ENCODE results near the gene WDR37.

Gene WDR37

GRCh38 chr10:1020958-1021357 is 35.2 kb upstream of the WDR37 start:
- WGBS, 2 experiments = 95 to 96% methylated on average over 9 of the region's 9 CpGs
- peaks cover 21% of the 10 kb centered on the region for H3K36me3 ChIP-seq (ENCODE audit: control insufficient read depth, insufficient read depth, low read length)
- no peaks in the 10 kb centered on the region for H3K4me1 ChIP-seq (ENCODE audit: control insufficient read depth, insufficient read depth, low read length)
- H3K9me3 ChIP-seq (ENCODE audit: control insufficient read depth, low read length) = no peaks in the 10 kb centered on the region
- H3K27me3 ChIP-seq (ENCODE audit: control insufficient read depth, insufficient read depth, low read length, poor library complexity, severe bottlenecking) = no peaks in the 10 kb centered on the region
- no peak overlapping the region for H3K27ac ChIP-seq (ENCODE audit: insufficient read depth, low read depth, low read length, poor library complexity, severe bottlenecking)
- H3K4me3 ChIP-seq (ENCODE audit: insufficient read depth, low read depth, low read length) = no peak overlapping the region

- no peaks in the 10 kb centered on the region for H3K27me3 ChIP-seq (ENCODE audit: control insufficient read depth, insufficient read depth, low read length, poor library complexity, severe bottlenecking)
- 89 to 91% methylated on average over 12 of the region's 12 CpGs for WGBS, 2 experiments
Observed at GRCh38 chr10:1022413-1022812, 33.8 kb upstream of the WDR37 start.

GRCh38 chr10:1024103-1024502 is 32.1 kb upstream of the WDR37 start:
- Histone ChIP-seq H3K4me1 (ENCODE audit: control insufficient read depth, insufficient read depth, low read length) (no peaks in the 10 kb centered on the region), H3K4me3 (ENCODE audit: insufficient read depth, low read depth, low read length) (no peak overlapping the region), H3K9me3 (ENCODE audit: control insufficient read depth, low read length) (no peaks in the 10 kb centered on the region), H3K36me3 (ENCODE audit: control insufficient read depth, insufficient read depth, low read length) (no peaks in the 10 kb centered on the region), H3K27ac (ENCODE audit: insufficient read depth, low read depth, low read length, poor library complexity, severe bottlenecking) (no peak overlapping the region), H3K27me3 (ENCODE audit: control insufficient read depth, insufficient read depth, low read length, poor library complexity, severe bottlenecking) (no peaks in the 10 kb centered on the region)
- WGBS, 2 experiments = 93 to 94% methylated on average over 12 of the region's 12 CpGs

More at GRCh38 chr10:1022413-1022812, 33.8 kb upstream of the WDR37 start:
- Histone ChIP-seq H3K36me3 (ENCODE audit: control insufficient read depth, insufficient read depth, low read length) (peaks cover 7% of the 10 kb centered on the region), H3K27ac (ENCODE audit: insufficient read depth, low read depth, low read length, poor library complexity, severe bottlenecking) (no peak overlapping the region), H3K4me3 (ENCODE audit: insufficient read depth, low read depth, low read length) (no peak overlapping the region), H3K9me3 (ENCODE audit: control insufficient read depth, low read length) (no peaks in the 10 kb centered on the region), H3K4me1 (ENCODE audit: control insufficient read depth, insufficient read depth, low read length) (no peaks in the 10 kb centered on the region)

- H3K36me3 ChIP-seq (ENCODE audit: control insufficient read depth, insufficient read depth, low read length) = no peaks in the 10 kb centered on the region
Observed at GRCh38 chr10:1025683-1026082, 30.5 kb upstream of the WDR37 start, which contains the start of gene IDI2. IDI2 (minus strand) TSS chr10:1025859; CDS start chr10:1024723, 1,136 bp downstream.

GRCh38 chr10:1026578-1026977 is 29.6 kb upstream of the WDR37 start:
- H3K9me3 ChIP-seq (ENCODE audit: control insufficient read depth, low read length) = no peaks in the 10 kb centered on the region
- no peaks in the 10 kb centered on the region for H3K27me3 ChIP-seq (ENCODE audit: control insufficient read depth, insufficient read depth, low read length, poor library complexity, severe bottlenecking)
- no peaks in the 10 kb centered on the region for H3K4me1 ChIP-seq (ENCODE audit: control insufficient read depth, insufficient read depth, low read length)
- H3K27ac ChIP-seq (ENCODE audit: insufficient read depth, low read depth, low read length, poor library complexity, severe bottlenecking) = no peak overlapping the region
- no peak overlapping the region for H3K4me3 ChIP-seq (ENCODE audit: insufficient read depth, low read depth, low read length)
- H3K36me3 ChIP-seq (ENCODE audit: control insufficient read depth, insufficient read depth, low read length) = no peaks in the 10 kb centered on the region
- 90 to 91% methylated on average over 5 to 6 of the region's 6 CpGs for WGBS, 2 experiments

More at GRCh38 chr10:1025683-1026082, 30.5 kb upstream of the WDR37 start, which contains the start of gene IDI2:
- WGBS, 2 experiments = 100% methylated on average over 1 of the region's 1 CpG; no CpG with 5 or more reads in 1 of the 2 experiments
- Histone ChIP-seq H3K4me3 (ENCODE audit: insufficient read depth, low read depth, low read length) (no peak within 1 kb of the TSS), H3K4me1 (ENCODE audit: control insufficient read depth, insufficient read depth, low read length) (no peaks in the 10 kb centered on the region), H3K27me3 (ENCODE audit: control insufficient read depth, insufficient read depth, low read length, poor library complexity, severe bottlenecking) (no peaks in the 10 kb centered on the region), H3K9me3 (ENCODE audit: control insufficient read depth, low read length) (no peaks in the 10 kb centered on the region), H3K27ac (ENCODE audit: insufficient read depth, low read depth, low read length, poor library complexity, severe bottlenecking) (no peak within 1 kb of the TSS)

GRCh38 chr10:1029838-1030237 is 26.3 kb upstream of the WDR37 start:
- no peak overlapping the region for H3K27ac ChIP-seq (ENCODE audit: insufficient read depth, low read depth, low read length, poor library complexity, severe bottlenecking)
- 87 to 89% methylated on average over 7 of the region's 7 CpGs for WGBS, 2 experiments

GRCh38 chr10:1033601-1034000 is 22.6 kb upstream of the WDR37 start:
- 92 to 96% methylated on average over 1 of the region's 1 CpG for WGBS, 2 experiments

More at GRCh38 chr10:1029838-1030237, 26.3 kb upstream of the WDR37 start:
- no peaks in the 10 kb centered on the region for H3K27me3 ChIP-seq (ENCODE audit: control insufficient read depth, insufficient read depth, low read length, poor library complexity, severe bottlenecking)
- H3K4me3 ChIP-seq (ENCODE audit: insufficient read depth, low read depth, low read length) = no peak overlapping the region
- H3K4me1 ChIP-seq (ENCODE audit: control insufficient read depth, insufficient read depth, low read length) = no peaks in the 10 kb centered on the region
- H3K36me3 ChIP-seq (ENCODE audit: control insufficient read depth, insufficient read depth, low read length) = no peaks in the 10 kb centered on the region
- no peaks in the 10 kb centered on the region for H3K9me3 ChIP-seq (ENCODE audit: control insufficient read depth, low read length)

GRCh38 chr10:1034758-1035157 is 21.4 kb upstream of the WDR37 start:
- no peak overlapping the region for H3K27ac ChIP-seq (ENCODE audit: insufficient read depth, low read depth, low read length, poor library complexity, severe bottlenecking)
- no peaks in the 10 kb centered on the region for H3K4me1 ChIP-seq (ENCODE audit: control insufficient read depth, insufficient read depth, low read length)
- H3K4me3 ChIP-seq (ENCODE audit: insufficient read depth, low read depth, low read length) = no peak overlapping the region
- no peaks in the 10 kb centered on the region for H3K27me3 ChIP-seq (ENCODE audit: control insufficient read depth, insufficient read depth, low read length, poor library complexity, severe bottlenecking)
- WGBS, 2 experiments = 91 to 93% methylated on average over 3 of the region's 3 CpGs
- H3K9me3 ChIP-seq (ENCODE audit: control insufficient read depth, low read length) = no peaks in the 10 kb centered on the region
- no peaks in the 10 kb centered on the region for H3K36me3 ChIP-seq (ENCODE audit: control insufficient read depth, insufficient read depth, low read length)

More at GRCh38 chr10:1033601-1034000, 22.6 kb upstream of the WDR37 start:
- Histone ChIP-seq H3K36me3 (ENCODE audit: control insufficient read depth, insufficient read depth, low read length) (no peaks in the 10 kb centered on the region), H3K4me1 (ENCODE audit: control insufficient read depth, insufficient read depth, low read length) (no peaks in the 10 kb centered on the region), H3K9me3 (ENCODE audit: control insufficient read depth, low read length) (no peaks in the 10 kb centered on the region), H3K4me3 (ENCODE audit: insufficient read depth, low read depth, low read length) (no peak overlapping the region), H3K27ac (ENCODE audit: insufficient read depth, low read depth, low read length, poor library complexity, severe bottlenecking) (no peak overlapping the region), H3K27me3 (ENCODE audit: control insufficient read depth, insufficient read depth, low read length, poor library complexity, severe bottlenecking) (no peaks in the 10 kb centered on the region)

GRCh38 chr10:1035201-1035600 is 21.0 kb upstream of the WDR37 start:
- 63 to 66% methylated on average over 6 of the region's 6 CpGs for WGBS, 2 experiments
- Histone ChIP-seq H3K36me3 (ENCODE audit: control insufficient read depth, insufficient read depth, low read length) (peaks cover 3% of the 10 kb centered on the region), H3K27me3 (ENCODE audit: control insufficient read depth, insufficient read depth, low read length, poor library complexity, severe bottlenecking) (no peaks in the 10 kb centered on the region), H3K9me3 (ENCODE audit: control insufficient read depth, low read length) (no peaks in the 10 kb centered on the region), H3K4me3 (ENCODE audit: insufficient read depth, low read depth, low read length) (no peak overlapping the region), H3K4me1 (ENCODE audit: control insufficient read depth, insufficient read depth, low read length) (no peaks in the 10 kb centered on the region), H3K27ac (ENCODE audit: insufficient read depth, low read depth, low read length, poor library complexity, severe bottlenecking) (no peak overlapping the region)

GRCh38 chr10:1036341-1036791 is 19.8 kb upstream of the WDR37 start:
- Histone ChIP-seq H3K27me3 (ENCODE audit: control insufficient read depth, insufficient read depth, low read length, poor library complexity, severe bottlenecking) (no peaks in the 10 kb centered on the region), H3K27ac (ENCODE audit: insufficient read depth, low read depth, low read length, poor library complexity, severe bottlenecking) (no peak overlapping the region), H3K9me3 (ENCODE audit: control insufficient read depth, low read length) (no peaks in the 10 kb centered on the region), H3K4me3 (ENCODE audit: insufficient read depth, low read depth, low read length) (no peak overlapping the region), H3K4me1 (ENCODE audit: control insufficient read depth, insufficient read depth, low read length) (no peaks in the 10 kb centered on the region), H3K36me3 (ENCODE audit: control insufficient read depth, insufficient read depth, low read length) (peaks cover 11% of the 10 kb centered on the region)
- 89 to 90% methylated on average over 14 of the region's 14 CpGs for WGBS, 2 experiments

- Histone ChIP-seq H3K4me1 (ENCODE audit: control insufficient read depth, insufficient read depth, low read length) (no peaks in the 10 kb centered on the region), H3K27ac (ENCODE audit: insufficient read depth, low read depth, low read length, poor library complexity, severe bottlenecking) (no peak overlapping the region)
- WGBS, 2 experiments = 93 to 94% methylated on average over 11 of the region's 11 CpGs
Observed at GRCh38 chr10:1037098-1037497, 19.1 kb upstream of the WDR37 start.

More at GRCh38 chr10:1037098-1037497, 19.1 kb upstream of the WDR37 start:
- peaks cover 16% of the 10 kb centered on the region for H3K36me3 ChIP-seq (ENCODE audit: control insufficient read depth, insufficient read depth, low read length)
- H3K9me3 ChIP-seq (ENCODE audit: control insufficient read depth, low read length) = no peaks in the 10 kb centered on the region
- no peaks in the 10 kb centered on the region for H3K27me3 ChIP-seq (ENCODE audit: control insufficient read depth, insufficient read depth, low read length, poor library complexity, severe bottlenecking)
- no peak overlapping the region for H3K4me3 ChIP-seq (ENCODE audit: insufficient read depth, low read depth, low read length)
